Raji (cell line): ENCODE measurements around the gene JPH2.

Experiments used
- POLR2A ChIP-seq: IDR thresholded peaks from 2 replicates; pipeline ENCODE4 v1.6.1; 2011; ENCODE audit warnings: low read depth, low read length, control low read depth; ENCODE audit not compliant: insufficient read depth

The JPH2 gene

GRCh38 chr20:44200371-44200770 is 13.4 kb upstream of the JPH2 start:
- no peak for TF ChIP-seq POLR2A

- TF ChIP-seq POLR2A = no peak
Observed at GRCh38 chr20:44199877-44200276, 12.9 kb upstream of the JPH2 start.

GRCh38 chr20:44198872-44199271 is 11.9 kb upstream of the JPH2 start:
- no peak for TF ChIP-seq POLR2A

GRCh38 chr20:44196271-44196670 is 9.3 kb upstream of the JPH2 start:
- TF ChIP-seq POLR2A = no peak

GRCh38 chr20:44195605-44196004 is 8.6 kb upstream of the JPH2 start:
- TF ChIP-seq POLR2A = no peak

- TF ChIP-seq POLR2A = no peak
Observed at GRCh38 chr20:44193801-44194200, 6.8 kb upstream of the JPH2 start.

- TF ChIP-seq POLR2A = no peak
Observed at GRCh38 chr20:44188752-44189151, 1.8 kb upstream of the JPH2 start.

- TF ChIP-seq POLR2A = peak; percentile 35; the same call in 1 of the 2 replicates
Observed at GRCh38 chr20:44187772-44188709, 1.1 kb upstream of the JPH2 start.

GRCh38 chr20:44186674-44187053 is 324 bp downstream of the JPH2 start:
- TF ChIP-seq POLR2A = no peak

GRCh38 chr20:44186201-44186600 is 787 bp downstream of the JPH2 start:
- TF ChIP-seq POLR2A = no peak

- no peak for TF ChIP-seq POLR2A
Observed at GRCh38 chr20:44185574-44185973, 1.4 kb downstream of the JPH2 start.

- no peak for TF ChIP-seq POLR2A
Observed at GRCh38 chr20:44183282-44183681, 3.7 kb downstream of the JPH2 start.

- TF ChIP-seq POLR2A = no peak
Observed at GRCh38 chr20:44182863-44183262, 4.1 kb downstream of the JPH2 start.

- TF ChIP-seq POLR2A = no peak
Observed at GRCh38 chr20:44182135-44182765, 4.7 kb downstream of the JPH2 start.

GRCh38 chr20:44181611-44182010 is 5.4 kb downstream of the JPH2 start:
- no peak for TF ChIP-seq POLR2A

GRCh38 chr20:44180814-44181213 is 6.2 kb downstream of the JPH2 start:
- TF ChIP-seq POLR2A = no peak
